ENCODE results near the gene FAM83G.
A peak's percentile ranks its signal among the peaks of the same experiment; 100 is the strongest.
"Not testable (repeated sequence)": the region's sequence is repeated elsewhere in the genome, so short reads cannot be mapped to it uniquely, and the experiment has no call there.

The FAM83G gene

GRCh38 chr17:18966831-18967624, 37.5 kb downstream of the FAM83G start:
- no peak for DNase-seq (ENCODE audit: low spot score)

- no peak for DNase-seq (ENCODE audit: low spot score)
These were observed 38.9 kb downstream of the FAM83G start for GRCh38 chr17:18965530-18966236.

GRCh38 chr17:18964550-18964949, 40.0 kb downstream of the FAM83G start:
- no peak for DNase-seq (ENCODE audit: low spot score)

GRCh38 chr17:18964018-18964351, 40.6 kb downstream of the FAM83G start:
- no peak for DNase-seq (ENCODE audit: low spot score)

- no peak for DNase-seq (ENCODE audit: low spot score)
These were observed 41.2 kb downstream of the FAM83G start for GRCh38 chr17:18963126-18964017.

GRCh38 chr17:18962494-18962815, 42.1 kb downstream of the FAM83G start:
- no peak for DNase-seq (ENCODE audit: low spot score)

- DNase-seq (ENCODE audit: low spot score): peak; percentile 29
These were observed 42.7 kb downstream of the FAM83G start for GRCh38 chr17:18961634-18962493.

GRCh38 chr17:18960803-18961511, 43.6 kb downstream of the FAM83G start:
- peak; percentile 66 for DNase-seq (ENCODE audit: low spot score)

GRCh38 chr17:18960241-18960665, 44.3 kb downstream of the FAM83G start:
- DNase-seq (ENCODE audit: low spot score): no peak

- no peak for DNase-seq (ENCODE audit: low spot score)
These were observed 44.7 kb downstream of the FAM83G start for GRCh38 chr17:18959845-18960240.

- no peak for DNase-seq (ENCODE audit: low spot score)
These were observed 45.3 kb downstream of the FAM83G start for GRCh38 chr17:18959071-18959844.

- DNase-seq (ENCODE audit: low spot score): no peak
These were observed 46.0 kb downstream of the FAM83G start for GRCh38 chr17:18958611-18959010.

- no peak for DNase-seq (ENCODE audit: low spot score)
These were observed 46.7 kb downstream of the FAM83G start for GRCh38 chr17:18957831-18958230.

GRCh38 chr17:18956581-18956980, 48.0 kb downstream of the FAM83G start:
- no peak for DNase-seq (ENCODE audit: low spot score)

GRCh38 chr17:18956021-18956420, 48.5 kb downstream of the FAM83G start:
- not testable (repeated sequence) for DNase-seq (ENCODE audit: low spot score)

- no peak for DNase-seq (ENCODE audit: low spot score)
These were observed 49.6 kb downstream of the FAM83G start for GRCh38 chr17:18955009-18955408.

- DNase-seq (ENCODE audit: low spot score): no peak
These were observed 50.2 kb downstream of the FAM83G start for GRCh38 chr17:18954321-18954720.

GRCh38 chr17:18953231-18953728, 51.3 kb downstream of the FAM83G start:
- DNase-seq (ENCODE audit: low spot score): no peak

GRCh38 chr17:18951941-18952842, 52.4 kb downstream of the FAM83G start, which contains the start of gene SLC5A10:
TSS of gene SLC5A10 (plus strand) at chr17:18952165. CDS start at chr17:18952206, 41 bp downstream.
- no peak for DNase-seq (ENCODE audit: low spot score)

Measured in kidney capillary endothelial cell (primary cell).